Activated CD8-positive, alpha-beta memory T cell treated with anti-CD3 and anti-CD28 coated beads for 36 hours (primary cell): ENCODE measurements around the gene TBX2. TPM values are rescaled to one million over a fixed set of nuclear protein-coding genes. Genes with fewer than 3 reads are reported as not detected.

Experiments used
- CTCF ChIA-PET: fragments of 350-600 bp; sonication (Branson Sonifier 250); formaldehyde crosslinking; loops from one replicate; lab custom pipeline; 2021; ENCODE audit warnings: antibody characterized with exemption; lab: Charles Lee
- POLR2A ChIA-PET: fragments of 350-600 bp; sonication (Branson Sonifier 250); formaldehyde crosslinking; loops from one replicate; lab custom pipeline; 2021; ENCODE audit warnings: antibody characterized with exemption; lab: Charles Lee
- total RNA-seq, 2 experiments: library from RNA; stranded (reverse); gene quantifications; one replicate each; pipeline ENCODE4 v1.2.3, GENCODE V29; 2021

TBX2 gene
- total RNA-seq, 2 experiments from 2014 or later = not detected

DNA sequence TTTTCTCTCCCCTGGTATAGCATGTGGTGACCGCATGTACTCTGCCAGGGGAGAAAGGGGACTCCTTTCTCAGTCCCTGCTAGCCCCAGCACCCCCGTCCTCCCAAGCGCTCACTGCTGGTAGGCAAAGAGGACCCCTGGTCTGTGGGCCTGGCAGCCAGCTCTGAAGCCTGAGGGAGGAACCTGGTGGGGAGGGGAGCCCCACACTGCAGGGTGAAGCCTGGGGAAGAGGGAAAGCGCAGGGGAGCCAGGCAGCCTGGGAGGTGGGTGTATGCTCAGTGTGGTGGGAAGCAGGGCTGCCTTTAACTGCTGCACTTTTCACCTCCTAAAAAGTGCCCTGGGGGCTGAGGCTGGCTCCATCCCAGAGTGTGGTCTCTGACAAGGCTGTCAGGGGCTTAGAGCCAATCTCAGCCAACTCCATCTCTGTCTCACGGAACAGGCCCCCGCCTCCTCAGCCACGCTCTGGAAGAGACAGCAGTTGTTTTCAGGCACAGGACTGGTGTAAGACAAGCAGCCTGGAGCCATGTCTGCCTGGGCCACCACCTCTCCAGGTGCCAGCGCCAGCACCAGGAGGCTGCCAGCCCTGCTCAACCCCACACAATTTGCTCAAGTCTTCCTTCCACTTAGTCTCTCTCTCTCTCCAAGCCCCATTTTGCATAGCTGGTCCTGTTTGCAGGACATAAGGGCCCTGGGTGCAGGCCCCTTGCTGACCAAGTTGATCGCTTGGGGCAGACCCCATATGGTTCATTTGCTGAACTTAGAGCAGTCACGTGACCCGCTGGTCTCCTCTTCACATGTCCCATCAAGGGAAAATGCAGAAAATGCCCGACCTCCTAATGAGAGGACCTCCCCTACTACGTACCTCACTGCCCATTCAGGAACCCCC is 14.7 kb upstream of the TBX2 start:
- POLR2A ChIA-PET = no interaction called here
- CTCF ChIA-PET = no interaction called here

DNA sequence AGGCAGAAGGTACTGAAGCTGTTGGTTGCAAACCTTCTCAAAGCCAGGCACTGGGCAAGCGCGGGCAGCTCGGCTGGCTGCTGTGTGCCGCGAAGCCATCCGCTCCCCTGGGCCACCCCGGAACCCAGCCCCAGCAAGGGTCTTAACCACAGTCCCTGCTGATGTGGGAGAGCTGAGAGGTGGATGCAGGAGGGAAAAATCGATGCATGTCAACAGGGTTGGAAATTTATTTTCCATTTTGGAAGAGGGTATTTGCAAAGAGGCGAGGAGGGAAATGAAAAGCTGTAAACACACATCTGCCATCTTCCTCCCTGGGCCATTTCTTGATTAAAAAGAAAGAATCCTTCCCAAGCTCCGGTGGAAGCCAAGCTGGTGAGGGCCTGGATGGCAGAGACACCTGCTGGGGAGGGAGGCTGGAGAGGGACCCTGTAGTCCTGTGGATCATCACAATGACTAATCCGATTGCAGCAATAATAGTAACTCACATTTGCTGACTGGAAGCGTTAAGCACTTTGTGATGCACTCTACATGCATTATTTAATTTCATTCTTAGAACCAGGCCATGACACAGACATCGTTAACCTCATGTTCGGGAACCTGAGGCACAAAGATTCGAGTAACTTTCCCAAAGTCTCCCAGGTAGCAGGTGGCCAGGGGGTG is 13.9 kb upstream of the TBX2 start:
- ChIA-PET POLR2A (no interaction called here), CTCF (no interaction called here)

DNA sequence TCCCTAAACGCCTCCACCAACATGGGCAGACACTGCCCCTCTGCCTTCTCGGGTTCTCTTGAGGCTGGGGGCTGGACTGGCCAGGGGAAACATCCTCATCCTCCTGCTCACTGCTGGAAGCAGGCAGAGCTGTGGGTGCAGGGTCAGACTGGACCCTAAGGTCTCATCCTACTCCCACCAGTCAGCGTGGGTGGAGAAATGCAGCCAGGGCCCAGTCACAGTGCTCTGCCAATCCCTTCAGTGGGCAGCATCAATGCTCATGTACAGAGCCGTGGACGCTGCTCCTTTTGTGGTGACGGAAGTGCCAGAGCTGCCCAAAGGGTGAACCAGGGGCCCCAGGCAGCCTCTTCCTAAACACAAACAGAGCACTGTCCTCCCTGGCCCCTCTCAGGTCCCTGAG is 13.4 kb upstream of the TBX2 start:
- CTCF ChIA-PET = interaction anchor here (0.5 kb wide), 1 partner anchor 695 kb away, joined by 4 read pairs; no protein-coding TSS in a partner anchor

GRCh38 chr17:61387011-61387410 is 12.6 kb upstream of the TBX2 start:
- CTCF ChIA-PET = no interaction called here

More for the DNA sequence above, 13.4 kb upstream of the TBX2 start:
- POLR2A ChIA-PET = no interaction called here

DNA sequence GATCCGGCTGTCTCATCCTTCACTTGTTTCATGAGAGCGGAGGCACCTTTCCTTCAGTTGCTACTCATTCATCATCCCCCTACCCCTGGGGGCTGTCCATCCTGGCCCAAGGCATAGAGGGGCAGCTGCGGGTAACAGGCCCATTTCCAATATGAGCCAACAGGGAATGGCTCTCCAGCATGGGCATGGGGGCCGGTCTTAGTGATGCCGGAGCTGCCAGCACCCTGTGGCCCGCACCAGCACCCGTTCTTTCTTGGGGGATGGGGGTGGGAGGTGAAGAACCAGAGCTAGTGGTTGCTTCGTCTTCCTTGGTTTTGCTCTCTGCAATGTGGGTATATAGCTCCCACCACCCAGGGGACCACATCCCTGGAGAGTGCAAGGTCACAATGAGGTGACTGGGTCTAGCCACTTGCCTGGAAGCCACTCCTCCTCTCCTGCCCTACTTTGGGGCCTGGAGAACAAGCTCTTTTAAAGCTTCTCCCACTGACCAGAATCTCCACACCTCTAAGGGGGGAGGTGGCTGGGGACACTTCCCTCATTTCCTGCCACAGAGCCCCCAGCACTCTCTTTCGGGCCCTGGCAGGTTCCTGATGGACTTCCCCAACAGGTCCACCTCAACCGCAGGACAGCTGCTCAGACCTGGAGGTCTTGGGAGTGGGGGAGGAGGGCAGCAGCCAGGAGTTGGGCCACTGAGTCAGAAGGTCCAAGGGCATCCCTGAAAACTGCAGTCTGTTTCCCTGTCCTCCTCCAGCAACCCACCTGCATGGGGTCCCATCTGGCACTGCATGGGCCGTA is 11.9 kb upstream of the TBX2 start:
- ChIA-PET CTCF (no interaction called here), POLR2A (no interaction called here)

More at GRCh38 chr17:61387011-61387410, 12.6 kb upstream of the TBX2 start:
- POLR2A ChIA-PET = no interaction called here

- POLR2A ChIA-PET = no interaction called here
- CTCF ChIA-PET = no interaction called here
These were observed 10.9 kb upstream of the TBX2 start for GRCh38 chr17:61388561-61389356.

DNA sequence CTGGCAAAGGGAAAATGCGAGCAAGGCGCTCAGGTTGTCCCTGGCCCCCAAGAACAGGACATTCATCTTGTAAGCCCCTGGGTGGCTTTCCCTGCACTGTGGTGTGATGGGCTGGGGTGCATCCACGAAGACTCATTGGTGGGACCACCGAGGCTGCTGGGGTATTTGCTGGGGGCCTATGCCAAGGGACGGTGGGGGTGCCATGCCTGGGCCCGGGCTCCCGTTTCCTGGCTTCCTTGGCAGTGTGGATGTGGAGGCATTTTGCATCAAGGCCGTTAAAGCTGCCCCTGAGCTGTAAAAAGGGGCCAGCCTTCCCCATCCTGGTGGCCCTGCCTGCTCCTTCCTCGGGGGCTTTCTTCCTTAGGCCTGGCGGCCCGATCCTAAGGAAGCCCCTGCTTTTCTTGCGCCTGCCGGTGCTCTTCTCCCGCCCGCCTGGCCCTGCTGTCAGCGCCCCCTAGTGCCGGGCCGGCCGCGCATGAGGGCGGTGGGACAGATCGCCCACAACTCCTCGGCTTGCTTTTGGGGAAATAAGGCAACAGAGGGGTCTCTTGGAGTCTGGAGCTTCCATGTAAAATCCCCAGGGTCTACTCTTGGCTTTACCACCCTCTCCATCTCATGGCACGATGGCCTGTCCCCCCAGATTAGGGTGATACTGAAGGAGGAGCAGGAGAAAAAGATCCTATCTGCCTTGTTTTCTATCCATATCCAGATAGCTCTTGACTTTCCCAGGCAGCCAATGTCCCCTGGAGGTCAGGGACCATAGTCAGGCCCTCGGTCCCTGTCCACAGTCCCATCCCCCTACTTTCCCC is 9.8 kb upstream of the TBX2 start:
- POLR2A ChIA-PET = no interaction called here
- CTCF ChIA-PET = interaction anchor here (0.7 to 1.2 kb wide), 4 partner anchors 10 to 669 kb away, joined by 3 to 5 read pairs (median 4); partner anchors contain the start of gene TBX2

DNA sequence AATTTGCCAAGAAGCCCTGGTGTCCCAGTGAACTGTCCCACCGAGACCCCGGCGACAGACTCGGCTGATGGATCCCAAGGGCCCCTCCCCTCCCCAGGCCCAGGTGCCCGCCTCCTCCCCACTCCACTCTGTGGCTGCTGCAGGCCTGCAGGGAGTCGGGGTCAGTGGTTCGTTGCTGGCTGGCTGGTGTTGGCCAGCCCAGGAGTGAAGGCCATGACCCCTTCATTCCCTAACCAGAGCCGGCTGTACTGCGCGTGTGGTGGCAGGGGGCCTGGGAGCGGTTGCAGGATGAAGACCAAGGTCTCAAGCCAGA is 9.2 kb upstream of the TBX2 start:
- POLR2A ChIA-PET = no interaction called here
- CTCF ChIA-PET = interaction anchor here (0.7 to 1.2 kb wide), 4 partner anchors 9 to 670 kb away, joined by 3 to 5 read pairs (median 4); partner anchors contain the start of gene TBX2

DNA sequence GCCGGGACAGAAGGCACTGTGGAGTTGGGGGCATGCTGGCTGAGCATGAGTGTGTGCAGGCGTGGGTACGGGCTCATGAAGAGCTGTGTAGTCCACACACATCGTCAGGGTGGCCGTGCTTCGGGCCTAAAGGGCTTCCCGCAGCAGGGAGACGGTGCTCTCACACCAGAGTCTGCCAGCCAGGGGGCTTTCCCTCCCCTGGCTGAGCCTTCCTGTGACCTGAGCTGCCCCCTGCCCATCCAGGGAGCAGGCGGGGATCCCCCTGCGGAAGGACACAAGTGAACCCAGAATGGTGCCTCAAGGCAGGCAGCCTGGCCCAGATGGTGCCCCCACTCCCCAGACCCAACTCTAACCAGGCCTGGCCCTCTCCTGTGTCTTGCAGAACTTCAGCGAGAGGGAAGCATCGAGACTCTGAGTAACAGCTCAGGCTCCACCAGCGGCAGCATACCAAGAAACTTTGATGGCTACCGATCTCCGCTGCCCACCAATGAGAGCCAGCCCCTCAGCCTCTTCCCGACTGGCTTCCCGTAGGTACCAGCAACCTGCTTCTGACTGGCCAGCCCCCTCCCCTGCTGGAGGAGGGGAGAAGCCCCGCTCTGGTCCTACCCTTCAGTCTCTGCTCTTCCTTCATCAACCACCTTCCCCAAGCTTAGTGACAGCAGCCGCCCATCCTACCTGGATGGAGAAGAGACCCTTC is 7.9 kb upstream of the TBX2 start:
- POLR2A ChIA-PET = no interaction called here
- CTCF ChIA-PET = no interaction called here

DNA sequence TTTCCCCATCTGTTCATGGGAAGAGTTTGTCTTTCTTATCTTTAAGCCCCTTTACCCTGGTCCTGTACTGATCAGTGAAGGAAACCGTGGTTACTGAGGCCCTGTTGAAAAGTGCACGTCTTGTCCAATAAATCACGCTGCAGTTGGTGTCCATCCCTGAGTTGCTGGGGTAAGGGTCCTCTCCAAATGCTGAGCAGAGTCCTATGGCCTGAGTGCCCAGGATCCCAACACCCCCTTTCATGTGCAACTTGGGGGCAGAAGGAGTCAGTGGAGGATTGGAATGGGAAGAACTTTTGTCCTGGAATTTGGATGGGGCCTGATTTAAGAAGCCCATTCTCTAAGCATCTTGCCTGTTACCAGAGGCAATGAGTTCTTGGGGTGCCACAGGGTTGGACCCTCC is 7.0 kb upstream of the TBX2 start:
- POLR2A ChIA-PET = no interaction called here

DNA sequence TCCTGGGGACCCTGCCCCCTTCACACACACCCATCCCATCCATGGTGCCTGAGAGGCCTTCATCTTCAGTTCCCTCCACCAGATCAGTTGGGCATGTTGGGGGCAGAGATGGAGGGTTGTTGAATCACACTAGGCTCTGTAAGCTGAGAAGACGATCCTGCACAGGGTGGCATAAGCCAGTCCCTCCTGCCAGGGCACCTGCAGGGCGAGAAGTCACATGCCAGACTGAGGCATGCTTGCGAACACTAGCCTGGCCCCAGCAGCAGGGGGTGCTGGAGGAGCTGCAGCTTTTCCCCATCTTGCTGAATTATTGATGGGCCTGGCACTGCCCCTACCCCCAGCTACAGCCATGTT is 6.1 kb upstream of the TBX2 start:
- POLR2A ChIA-PET = no interaction called here
- CTCF ChIA-PET = interaction anchor here (1.6 kb wide), 1 partner anchor 20 kb away, joined by 3 read pairs; no protein-coding TSS in a partner anchor

More for the DNA sequence above, 7.0 kb upstream of the TBX2 start:
- CTCF ChIA-PET = no interaction called here

GRCh38 chr17:61393904-61394629 is 5.6 kb upstream of the TBX2 start:
- POLR2A ChIA-PET = no interaction called here
- CTCF ChIA-PET = interaction anchor here (0.9 to 1.6 kb wide), 2 partner anchors 18 to 19 kb away, joined by 3 read pairs; no protein-coding TSS in a partner anchor

DNA sequence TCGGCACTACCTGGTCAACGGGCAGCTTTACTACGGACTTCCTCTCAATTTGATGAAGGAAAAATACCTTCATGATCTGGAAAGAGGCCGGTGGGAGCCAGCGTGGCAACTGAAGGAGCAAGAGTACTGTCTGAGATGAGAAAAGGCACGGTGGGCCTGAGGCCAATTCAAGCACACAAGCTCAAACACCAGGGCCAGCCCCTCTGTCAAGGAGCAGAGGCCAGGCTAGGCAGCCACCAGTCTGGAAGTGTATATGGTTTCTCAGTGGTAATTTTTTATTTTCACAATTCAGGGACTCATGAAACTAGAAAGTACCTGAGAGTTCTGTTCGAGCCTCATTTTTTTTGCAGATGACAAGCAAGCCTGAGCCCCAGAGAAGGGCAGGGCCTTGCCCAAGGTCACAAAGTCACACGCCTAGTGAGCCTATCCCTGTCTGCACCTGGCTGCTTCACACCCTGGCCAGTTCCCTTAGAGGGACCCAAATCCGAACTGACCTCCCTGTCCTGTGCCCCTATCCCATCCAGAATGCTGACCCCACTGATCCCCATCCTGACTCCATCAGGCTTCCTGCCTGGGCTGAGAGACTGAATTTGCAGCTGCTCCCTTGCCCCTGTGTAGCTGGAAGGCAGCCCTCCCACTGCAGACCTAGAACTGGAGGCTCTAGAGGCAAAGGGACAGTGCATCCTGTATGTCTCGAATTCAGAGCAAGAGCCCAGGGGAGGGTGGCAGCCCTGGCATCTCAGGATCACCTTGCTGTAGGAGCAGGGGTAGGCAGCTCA is 4.8 kb upstream of the TBX2 start:
- ChIA-PET CTCF (interaction anchor here (0.8 to 1.6 kb wide), 4 partner anchors 14 to 18 kb away, joined by 3 read pairs; no protein-coding TSS in a partner anchor), POLR2A (no interaction called here)

- POLR2A ChIA-PET = no interaction called here
These were observed 4.1 kb upstream of the TBX2 start for GRCh38 chr17:61395409-61395982.

GRCh38 chr17:61395983-61396585 is 3.6 kb upstream of the TBX2 start:
- CTCF ChIA-PET = no interaction called here

More at GRCh38 chr17:61395409-61395982, 4.1 kb upstream of the TBX2 start:
- CTCF ChIA-PET = interaction anchor here (0.8 to 1.0 kb wide), 2 partner anchors 13 to 17 kb away, joined by 3 read pairs; no protein-coding TSS in a partner anchor

More at GRCh38 chr17:61395983-61396585, 3.6 kb upstream of the TBX2 start:
- POLR2A ChIA-PET = no interaction called here
